Calu3 (cell line): ENCODE data around the gene EPHB4. TPM values are rescaled to one million over a fixed set of nuclear protein-coding genes. Genes with fewer than 3 reads are reported as not detected.
"Not testable (repeated sequence)": the region's sequence is repeated elsewhere in the genome, so short reads cannot be mapped to it uniquely, and the experiment has no call there.

Experiments
- BruUV-seq: library from RNA; stranded (reverse); fragments of 400-500 nt; replicated peaks from 2 replicates; lab custom pipeline; 2021; lab: Mats Ljungman, UMichigan
- CTCF ChIA-PET: fragments of 300-600 bp; sonication (Branson Sonifier 250); formaldehyde crosslinking; loops from one replicate; lab custom pipeline; 2022; ENCODE audit warnings: antibody characterized with exemption; lab: Charles Lee
- DNase-seq: peaks from one replicate; pipeline ENCODE4 v3.0.0; 2022
- H3K27ac Mint-ChIP-seq: one replicate; pipeline ENCODE4 v1.8.0; 2022; ENCODE audit warnings: mixed read lengths; ENCODE audit not compliant: unreplicated experiment
- H3K27me3 Mint-ChIP-seq: one replicate; pipeline ENCODE4 v1.8.0; 2022; ENCODE audit warnings: mixed read lengths; ENCODE audit not compliant: unreplicated experiment
- H3K36me3 Mint-ChIP-seq: one replicate; pipeline ENCODE4 v1.8.0; 2022; ENCODE audit warnings: mild to moderate bottlenecking, moderate library complexity, mixed read lengths; ENCODE audit not compliant: insufficient read depth, unreplicated experiment
- H3K4me1 Mint-ChIP-seq: one replicate; pipeline ENCODE4 v1.8.0; 2022; ENCODE audit warnings: mild to moderate bottlenecking, low read depth, mixed read lengths; ENCODE audit not compliant: unreplicated experiment
- H3K4me3 Mint-ChIP-seq: one replicate; pipeline ENCODE4 v1.8.0; 2022; ENCODE audit warnings: mild to moderate bottlenecking, low read depth, moderate library complexity, mixed read lengths; ENCODE audit not compliant: unreplicated experiment
- H3K9me3 Mint-ChIP-seq: one replicate; pipeline ENCODE4 v1.8.0; 2022; ENCODE audit warnings: low read depth, mixed read lengths; ENCODE audit not compliant: unreplicated experiment
- intact Hi-C: fragments of 100-400 bp; cut with micrococcal nuclease; formaldehyde crosslinking; loops from one replicate; pipeline ENCODE4 v1.10.0; 2022; ENCODE audit not compliant: unreplicated experiment
- total RNA-seq: library from RNA; stranded (reverse); gene quantifications from 2 replicates; pipeline ENCODE4 v1.2.3, GENCODE V29; 2022
- TF ChIP-seq, protein P1 (sequence below): fragments of 200-600 bp; IDR thresholded peaks from one replicate; pipeline ENCODE4 v1.8.0; 2022; ENCODE audit warnings: antibody characterized with exemption; ENCODE audit not compliant: unreplicated experiment

The EPHB4 gene
- total RNA-seq, 1 experiment from 2014 or later: 63.7 TPM

DNA sequence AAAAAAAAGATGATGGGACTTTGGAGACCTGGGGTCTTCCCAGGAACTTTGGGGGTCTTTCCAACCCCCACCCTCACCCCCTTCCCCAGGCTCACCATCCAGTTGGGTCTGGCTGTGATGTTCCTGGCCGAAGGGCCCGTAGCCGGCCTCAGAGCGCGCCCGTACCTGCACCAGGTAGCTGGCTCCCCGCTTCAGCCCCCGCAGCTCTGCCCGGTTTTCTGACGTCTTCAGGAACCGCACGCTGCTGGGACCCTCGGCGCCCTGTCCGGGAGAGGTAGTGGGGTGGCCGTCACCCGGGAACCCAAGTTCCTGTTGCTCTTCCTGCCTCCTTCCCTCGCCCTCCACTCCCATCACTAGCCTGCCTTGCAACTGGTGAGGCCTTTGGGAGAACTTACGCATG, 10.2 kb downstream of the EPHB4 start:
- BruUV-seq: no TSS peak
- peaks cover 42% of the 10 kb centered on the region for H3K36me3 Mint-ChIP-seq
- TF ChIP-seq, protein P1, sequence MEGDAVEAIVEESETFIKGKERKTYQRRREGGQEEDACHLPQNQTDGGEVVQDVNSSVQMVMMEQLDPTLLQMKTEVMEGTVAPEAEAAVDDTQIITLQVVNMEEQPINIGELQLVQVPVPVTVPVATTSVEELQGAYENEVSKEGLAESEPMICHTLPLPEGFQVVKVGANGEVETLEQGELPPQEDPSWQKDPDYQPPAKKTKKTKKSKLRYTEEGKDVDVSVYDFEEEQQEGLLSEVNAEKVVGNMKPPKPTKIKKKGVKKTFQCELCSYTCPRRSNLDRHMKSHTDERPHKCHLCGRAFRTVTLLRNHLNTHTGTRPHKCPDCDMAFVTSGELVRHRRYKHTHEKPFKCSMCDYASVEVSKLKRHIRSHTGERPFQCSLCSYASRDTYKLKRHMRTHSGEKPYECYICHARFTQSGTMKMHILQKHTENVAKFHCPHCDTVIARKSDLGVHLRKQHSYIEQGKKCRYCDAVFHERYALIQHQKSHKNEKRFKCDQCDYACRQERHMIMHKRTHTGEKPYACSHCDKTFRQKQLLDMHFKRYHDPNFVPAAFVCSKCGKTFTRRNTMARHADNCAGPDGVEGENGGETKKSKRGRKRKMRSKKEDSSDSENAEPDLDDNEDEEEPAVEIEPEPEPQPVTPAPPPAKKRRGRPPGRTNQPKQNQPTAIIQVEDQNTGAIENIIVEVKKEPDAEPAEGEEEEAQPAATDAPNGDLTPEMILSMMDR: no peak
- CTCF ChIA-PET: interaction anchor here (0.7 kb wide), 1 partner anchor 461 kb away, joined by 3 read pairs; no protein-coding TSS in a partner anchor
- no peaks in the 10 kb centered on the region for H3K27me3 Mint-ChIP-seq
- no peak for DNase-seq
- H3K4me3 Mint-ChIP-seq: no peak overlapping the region
- no peaks in the 10 kb centered on the region for H3K9me3 Mint-ChIP-seq
- no peak overlapping the region for H3K27ac Mint-ChIP-seq
- intact Hi-C loops: no loop called here
- H3K4me1 Mint-ChIP-seq: no peaks in the 10 kb centered on the region

DNA sequence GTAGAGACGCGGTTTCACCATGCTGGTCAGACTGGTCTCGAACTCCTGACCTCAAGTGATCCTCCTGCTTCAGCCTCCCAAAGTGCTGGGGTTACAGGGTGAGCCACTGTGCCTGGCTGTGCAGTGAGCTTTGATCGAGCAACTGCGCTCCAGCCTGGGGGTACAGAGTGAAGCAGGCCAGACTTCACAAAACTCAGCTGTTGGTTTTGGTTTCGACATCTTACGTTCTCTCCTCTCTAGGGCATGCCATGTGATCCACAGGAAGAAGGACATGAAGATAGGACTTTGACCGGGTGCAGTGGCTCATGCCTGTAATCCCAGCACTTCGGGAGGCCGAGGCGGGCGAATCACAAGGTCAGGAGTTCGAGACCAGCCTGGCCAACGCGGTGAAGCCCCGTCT, 10.8 kb downstream of the EPHB4 start:
- intact Hi-C loops, H3K4me1 Mint-ChIP-seq, H3K4me3 Mint-ChIP-seq, H3K27ac Mint-ChIP-seq, H3K9me3 Mint-ChIP-seq, H3K27me3 Mint-ChIP-seq, CTCF ChIA-PET, BruUV-seq, DNase-seq: not testable (repeated sequence)
- H3K36me3 Mint-ChIP-seq: peaks cover 42% of the 10 kb centered on the region

DNA sequence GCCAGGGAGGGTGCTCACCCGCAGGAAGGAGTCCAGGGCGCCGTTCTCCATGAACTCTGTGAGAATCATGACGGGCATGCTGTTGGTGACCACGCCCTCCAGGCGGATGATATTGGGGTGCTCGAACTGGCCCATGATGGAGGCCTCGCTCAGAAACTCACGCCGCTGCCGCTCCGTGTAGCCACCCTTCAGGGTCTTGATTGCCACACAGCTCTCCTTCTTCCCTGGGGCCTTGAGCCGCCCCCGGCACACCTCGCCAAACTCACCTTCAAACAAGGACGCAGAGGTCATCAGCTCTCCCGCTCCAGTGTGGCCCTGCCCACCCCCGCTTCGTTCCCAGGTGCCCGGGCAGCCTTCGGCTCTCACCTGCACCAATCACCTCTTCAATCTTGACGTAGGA, 14.6 kb downstream of the EPHB4 start:
- Mint-ChIP-seq H3K9me3 (no peaks in the 10 kb centered on the region), H3K36me3 (peaks cover 33% of the 10 kb centered on the region), H3K4me1 (no peaks in the 10 kb centered on the region), H3K27ac (no peak overlapping the region), H3K4me3 (no peak overlapping the region), H3K27me3 (no peaks in the 10 kb centered on the region)
- intact Hi-C loops: no loop called here
- no peak for DNase-seq
- CTCF ChIA-PET: no interaction called here
- BruUV-seq: no TSS peak
- TF ChIP-seq, protein P1: no peak

DNA sequence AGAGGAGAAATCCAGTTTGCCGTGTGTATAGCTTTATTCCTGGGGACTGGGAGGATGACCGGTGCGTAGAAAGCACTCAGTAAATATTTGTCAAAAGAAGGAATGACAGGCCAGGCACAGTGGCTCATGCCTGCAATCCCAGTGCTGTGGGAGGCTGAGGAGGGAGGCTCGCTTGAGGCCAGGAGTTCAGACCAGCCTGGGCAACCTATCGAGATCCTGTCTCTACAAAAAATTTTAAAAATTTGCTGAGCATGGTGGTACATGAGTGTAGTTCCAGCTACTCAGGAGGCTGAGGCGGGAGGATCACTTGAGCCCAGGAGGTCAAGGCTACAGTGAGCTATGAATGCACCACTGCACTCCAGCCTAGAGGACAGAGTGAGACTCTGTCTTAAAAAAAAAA, 15.8 kb downstream of the EPHB4 start:
- Mint-ChIP-seq H3K36me3 (peaks cover 43% of the 10 kb centered on the region), H3K9me3 (no peaks in the 10 kb centered on the region), H3K4me3 (no peak overlapping the region), H3K27me3 (no peaks in the 10 kb centered on the region), H3K4me1 (no peaks in the 10 kb centered on the region), H3K27ac (no peak overlapping the region)
- no TSS peak for BruUV-seq
- TF ChIP-seq, protein P1: no peak
- CTCF ChIA-PET: no interaction called here
- DNase-seq: no peak
- intact Hi-C loops: no loop called here

DNA sequence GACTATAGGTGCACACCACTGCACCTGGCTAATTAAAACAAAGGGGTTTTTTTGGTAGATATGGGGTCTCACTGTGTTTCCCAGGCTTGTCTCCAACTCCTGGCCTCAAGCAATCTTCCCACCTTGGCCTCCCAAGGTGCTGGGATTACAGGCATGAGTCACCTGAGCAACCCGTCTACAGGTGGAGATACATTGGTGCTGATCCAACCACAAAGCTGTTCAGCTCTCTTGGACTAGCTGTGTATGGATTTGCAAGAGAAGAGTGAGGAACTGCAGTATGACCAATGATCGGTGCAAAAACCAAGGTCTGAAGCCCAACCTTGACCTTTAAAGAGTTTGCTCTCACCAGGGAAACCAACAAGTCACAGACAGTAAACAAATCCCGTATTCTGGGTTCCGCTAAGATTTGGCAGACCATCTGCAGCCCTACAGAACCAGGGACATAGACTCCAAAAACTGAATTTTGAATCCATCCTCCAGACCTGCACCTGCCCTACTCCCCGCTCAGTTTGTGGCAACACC, 18.9 kb downstream of the EPHB4 start:
- H3K27me3 Mint-ChIP-seq: no peaks in the 10 kb centered on the region
- TF ChIP-seq, protein P1: no peak
- peaks cover 7% of the 10 kb centered on the region for H3K4me1 Mint-ChIP-seq
- no peak for DNase-seq
- intact Hi-C loops: no loop called here
- no peak overlapping the region for H3K27ac Mint-ChIP-seq
- BruUV-seq: no TSS peak
- no peak overlapping the region for H3K4me3 Mint-ChIP-seq
- peaks cover 52% of the 10 kb centered on the region for H3K36me3 Mint-ChIP-seq
- no peaks in the 10 kb centered on the region for H3K9me3 Mint-ChIP-seq
- CTCF ChIA-PET: no interaction called here

DNA sequence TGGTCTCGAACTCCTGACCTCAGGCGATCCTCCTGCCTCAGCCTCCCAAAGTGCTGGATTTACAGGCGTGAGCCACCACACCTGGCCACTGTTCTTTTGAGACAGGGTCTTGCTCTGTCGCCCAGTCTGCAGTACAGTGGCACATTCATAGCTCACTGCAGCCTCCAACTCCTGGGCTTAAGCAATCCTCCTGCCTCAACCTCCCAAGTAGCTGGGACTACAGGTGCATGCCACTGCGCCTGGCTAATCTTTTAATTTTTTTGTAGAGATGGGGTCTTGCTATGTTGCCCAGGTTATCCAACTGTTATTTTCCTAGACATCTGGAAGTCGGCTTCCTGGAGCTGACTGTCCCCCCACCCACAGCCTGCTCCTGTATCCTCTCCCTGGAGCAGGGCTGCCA, 20.4 kb downstream of the EPHB4 start:
- BruUV-seq, H3K27ac Mint-ChIP-seq, H3K4me3 Mint-ChIP-seq, H3K27me3 Mint-ChIP-seq, intact Hi-C loops, H3K9me3 Mint-ChIP-seq, DNase-seq: not testable (repeated sequence)
- Mint-ChIP-seq H3K4me1 (peaks cover 22% of the 10 kb centered on the region), H3K36me3 (peaks cover 58% of the 10 kb centered on the region)
- CTCF ChIA-PET: interaction anchor here (0.6 to 1.0 kb wide), 2 partner anchors 45 to 258 kb away, joined by 3 to 4 read pairs; partner anchors contain the start of gene SLC12A9
